ENCODE data around the gene HSPA1A. TPM values are rescaled to one million over a fixed set of nuclear protein-coding genes. Genes with fewer than 3 reads are reported as not detected.
"Not testable (repeated sequence)": the region's sequence is repeated elsewhere in the genome, so short reads cannot be mapped to it uniquely, and the experiment has no call there.

The HSPA1A gene
- total RNA-seq, 1 donor from 2014 or later, result 345 TPM

GRCh38 chr6:31838968-31839367 is 23.6 kb downstream of the HSPA1A start:
- intact Hi-C loops (cut with DNase I), result no loop called here
- peaks cover 2 to 35% of the 10 kb centered on the region in 2 donors for H3K36me3 ChIP-seq
- no peak for DNase-seq (ENCODE audit: extremely low spot score in 2 of 2)

GRCh38 chr6:31839779-31840126 is 24.4 kb downstream of the HSPA1A start:
- peaks cover 2 to 35% of the 10 kb centered on the region in 2 donors for H3K36me3 ChIP-seq
- intact Hi-C loops (cut with DNase I); H3K27me3 ChIP-seq; H3K9me3 ChIP-seq; H3K27ac ChIP-seq; DNase-seq (ENCODE audit: extremely low spot score in 2 of 2); H3K4me3 ChIP-seq: not testable (repeated sequence)
- peaks cover 41% of the 10 kb centered on the region for H3K4me1 ChIP-seq

More at GRCh38 chr6:31838968-31839367, 23.6 kb downstream of the HSPA1A start:
- peaks cover 44% of the 10 kb centered on the region for H3K4me1 ChIP-seq
- TF ChIP-seq POLR2A (IDR thresholded peaks at IDR 0.05) (no peak), CTCF (IDR thresholded peaks at IDR 0.05) (no peak), POLR2AphosphoS5 (IDR thresholded peaks at IDR 0.05; ENCODE audit: insufficient read depth in 1 of 2, low read depth in 1 of 2) (no peak)
- H3K27me3 ChIP-seq, result no peaks in the 10 kb centered on the region
- H3K27ac ChIP-seq, result no peak overlapping the region
- H3K4me3 ChIP-seq, result no peak overlapping the region
- no peaks in the 10 kb centered on the region for H3K9me3 ChIP-seq

GRCh38 chr6:31842053-31842452 is 26.7 kb downstream of the HSPA1A start:
- Histone ChIP-seq H3K27me3 (no peaks in the 10 kb centered on the region), H3K4me3 (no peak overlapping the region), H3K27ac (no peak overlapping the region), H3K36me3 (peaks cover 2 to 34% of the 10 kb centered on the region in 2 donors), H3K4me1 (peaks cover 22% of the 10 kb centered on the region), H3K9me3 (no peaks in the 10 kb centered on the region)
- intact Hi-C loops (cut with DNase I), result no loop called here
- TF ChIP-seq CTCF (IDR thresholded peaks at IDR 0.05), result no peak
- TF ChIP-seq POLR2AphosphoS5 (IDR thresholded peaks at IDR 0.05; ENCODE audit: insufficient read depth in 1 of 2, low read depth in 1 of 2), result no peak
- no peak for TF ChIP-seq POLR2A (IDR thresholded peaks at IDR 0.05)
- no peak for DNase-seq (ENCODE audit: extremely low spot score in 2 of 2)

- DNase-seq (ENCODE audit: extremely low spot score in 2 of 2), result no peak
- H3K27me3 ChIP-seq, result no peaks in the 10 kb centered on the region
- TF ChIP-seq POLR2A (IDR thresholded peaks at IDR 0.05) (no peak), POLR2AphosphoS5 (IDR thresholded peaks at IDR 0.05; ENCODE audit: insufficient read depth in 1 of 2, low read depth in 1 of 2) (no peak), CTCF (IDR thresholded peaks at IDR 0.05) (no peak)
- no peaks in the 10 kb centered on the region for H3K4me1 ChIP-seq
- H3K27ac ChIP-seq, result no peak overlapping the region
- H3K36me3 ChIP-seq, result peaks cover 0 to 11% of the 10 kb centered on the region in 2 donors
- intact Hi-C loops (cut with DNase I), result no loop called here
- H3K9me3 ChIP-seq, result no peaks in the 10 kb centered on the region
- no peak overlapping the region for H3K4me3 ChIP-seq
Observed at GRCh38 chr6:31844507-31844906, 29.2 kb downstream of the HSPA1A start.

GRCh38 chr6:31847276-31847978 is 32.1 kb downstream of the HSPA1A start:
- intact Hi-C loops (cut with DNase I), result no loop called here
- no peaks in the 10 kb centered on the region for H3K9me3 ChIP-seq
- H3K36me3 ChIP-seq, result no peaks in the 10 kb centered on the region
- no peak overlapping the region for H3K27ac ChIP-seq
- no peak overlapping the region for H3K4me3 ChIP-seq
- no peaks in the 10 kb centered on the region for H3K4me1 ChIP-seq
- no peak for DNase-seq (ENCODE audit: extremely low spot score in 2 of 2)
- no peaks in the 10 kb centered on the region for H3K27me3 ChIP-seq
- TF ChIP-seq CTCF (IDR thresholded peaks at IDR 0.05), result no peak
